Measurements from ENCODE around the gene ASB13. TPM values are rescaled to one million over a fixed set of nuclear protein-coding genes. Genes with fewer than 3 reads are reported as not detected.

ASB13 gene
- total and polyA plus RNA-seq, 2 experiments from 2014 or later = 11.6 to 20.2 TPM

GRCh38 chr10:5625992-5626777 is 40.2 kb downstream of the ASB13 start (continued):
- TF ChIP-seq REST (IDR thresholded peaks at IDR 0.05; ENCODE audit: unreplicated experiment) = no peak
- no peak for TF ChIP-seq ZNF114 (CRISPR knock-in tag; IDR thresholded peaks at IDR 0.05)
- no peak for TF ChIP-seq CTCF (conservative IDR thresholded peaks at IDR 0.05; ENCODE audit: low read depth in 2 of 2)
- no peak for TF ChIP-seq ZNF331 (CRISPR knock-in tag; IDR thresholded peaks at IDR 0.05; ENCODE audit: low read depth)
- no peak for TF ChIP-seq STAT1 (IDR thresholded peaks at IDR 0.05; ENCODE audit: unreplicated experiment)
- no peak for TF ChIP-seq EZH2 (IDR thresholded peaks at IDR 0.05; ENCODE audit: low read depth, unreplicated experiment)

GRCh38 chr10:5624701-5625100 is 41.7 kb downstream of the ASB13 start:
- no peaks in the 10 kb centered on the region for H4K20me1 ChIP-seq (replicated peaks; ENCODE audit: insufficient read depth)
- TF ChIP-seq ZNF331 (CRISPR knock-in tag; IDR thresholded peaks at IDR 0.05; ENCODE audit: low read depth) = no peak
- TF ChIP-seq ZNF114 (CRISPR knock-in tag; IDR thresholded peaks at IDR 0.05) = no peak
- no peaks in the 10 kb centered on the region for H3K36me3 ChIP-seq (ENCODE audit: insufficient read depth)
- DNase-seq (ENCODE audit: low spot score) (no peak), ATAC-seq (no peak)
- no peak overlapping the region for H3K4me3 ChIP-seq
- no peaks in the 10 kb centered on the region for H3K36me3 Mint-ChIP-seq (ENCODE audit: low read depth)
- peaks cover 8% of the 10 kb centered on the region for H3K4me1 Mint-ChIP-seq
- no peaks in the 10 kb centered on the region for H3K9me2 ChIP-seq (ENCODE audit: insufficient read depth)
- H3K27ac Mint-ChIP-seq = no peak overlapping the region
- peaks cover 5% of the 10 kb centered on the region for H3K27me3 Mint-ChIP-seq (ENCODE audit: insufficient read depth, low read depth, poor library complexity)
- no peak overlapping the region for H2AFZ ChIP-seq
- H3K4me3 Mint-ChIP-seq = no peak overlapping the region
- no peaks in the 10 kb centered on the region for H3K79me2 ChIP-seq (replicated peaks; ENCODE audit: insufficient read depth)
- H3K27me3 ChIP-seq (ENCODE audit: insufficient read depth) = no peaks in the 10 kb centered on the region
- H3F3A ChIP-seq (replicated peaks; ENCODE audit: low read depth) = 0 out of 2 replicates have a peak, but pooled peaks cover 8% of the 10 kb centered on the region
- no peak overlapping the region for H3K4me2 ChIP-seq
- peaks cover 5% of the 10 kb centered on the region; the same call in 1 of the 2 replicates for H3K4me1 ChIP-seq (ENCODE audit: insufficient read depth)
- H3K9me3 Mint-ChIP-seq = no peaks in the 10 kb centered on the region
- H3K27ac ChIP-seq (ENCODE audit: low read depth) = no peak overlapping the region

Measured in GM23338 (cell line).